GM21423 (cell line): ENCODE results near the gene ANKS4B.
"Not testable (repeated sequence)": the region's sequence is repeated elsewhere in the genome, so short reads cannot be mapped to it uniquely, and the experiment has no call there.

Experiments
- ATAC-seq: cut with Tn5 transposase; IDR thresholded peaks from one replicate; pipeline ENCODE4 v1.9.1; 2021; ENCODE audit warnings: mild to moderate bottlenecking, moderate library complexity; ENCODE audit not compliant: unreplicated experiment

ANKS4B gene

GRCh38 chr16:21285314-21285713 is 51.8 kb downstream of the ANKS4B start:
- ATAC-seq, result no peak

- ATAC-seq, result not testable (repeated sequence)
These were observed 56.3 kb downstream of the ANKS4B start for GRCh38 chr16:21289789-21290188.

- peak; percentile 50 for ATAC-seq
These were observed 67.0 kb downstream of the ANKS4B start for GRCh38 chr16:21300309-21301167.

- peak; percentile 54 for ATAC-seq
These were observed 67.8 kb downstream of the ANKS4B start for GRCh38 chr16:21301168-21301894.

GRCh38 chr16:21301895-21302291 is 68.4 kb downstream of the ANKS4B start:
- no peak for ATAC-seq

- no peak for ATAC-seq
These were observed 69.0 kb downstream of the ANKS4B start for GRCh38 chr16:21302454-21302853.

GRCh38 chr16:21302898-21303528 is 69.5 kb downstream of the ANKS4B start:
- no peak for ATAC-seq
